NT2/D1 (cell line): ENCODE measurements around the gene COL23A1.

Experiments
- SUZ12 ChIP-seq: IDR thresholded peaks from 2 replicates; pipeline ENCODE4 v1.6.1; 2011; ENCODE audit not compliant: insufficient read length, insufficient read depth; ENCODE audit errors: extremely low read depth
- YY1 ChIP-seq: IDR thresholded peaks from 2 replicates; pipeline ENCODE4 v1.6.1; 2011; ENCODE audit not compliant: insufficient read length, insufficient read depth
- ZNF274 ChIP-seq: IDR thresholded peaks from 2 replicates; pipeline ENCODE4 v1.6.1; 2011; ENCODE audit warnings: mild to moderate bottlenecking, low read depth, low read length

GRCh38 chr5:178297751-178298150 lies 292.4 kb downstream of the COL23A1 start:
- no peak for TF ChIP-seq ZNF274
- no peak for TF ChIP-seq YY1
- no peak for TF ChIP-seq SUZ12
